ENCODE results near the gene NKG7.
A peak's percentile ranks its signal among the peaks of the same experiment; 100 is the strongest.

Gene NKG7

DNA sequence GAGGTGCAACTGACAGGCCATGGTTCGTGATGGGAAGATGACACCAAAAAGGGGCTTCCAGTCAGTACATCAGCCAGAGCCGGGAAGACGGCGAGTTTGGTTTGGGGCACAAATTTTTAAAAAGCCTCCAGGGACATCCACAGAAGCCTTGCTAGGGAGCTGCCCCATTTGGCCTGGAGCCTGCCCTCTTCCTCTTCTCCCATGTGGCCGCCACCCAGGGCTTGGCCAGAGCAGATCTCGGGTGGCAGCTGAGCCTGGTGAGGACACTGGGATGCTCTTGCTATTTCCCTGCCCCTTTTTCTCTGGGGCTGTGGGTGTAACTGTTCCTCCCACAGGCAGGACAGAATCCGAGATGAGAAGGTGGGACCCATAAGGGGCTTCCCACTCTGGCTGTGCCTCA lies 14.5 kb downstream of the NKG7 start:
- no peak for DNase-seq

DNA sequence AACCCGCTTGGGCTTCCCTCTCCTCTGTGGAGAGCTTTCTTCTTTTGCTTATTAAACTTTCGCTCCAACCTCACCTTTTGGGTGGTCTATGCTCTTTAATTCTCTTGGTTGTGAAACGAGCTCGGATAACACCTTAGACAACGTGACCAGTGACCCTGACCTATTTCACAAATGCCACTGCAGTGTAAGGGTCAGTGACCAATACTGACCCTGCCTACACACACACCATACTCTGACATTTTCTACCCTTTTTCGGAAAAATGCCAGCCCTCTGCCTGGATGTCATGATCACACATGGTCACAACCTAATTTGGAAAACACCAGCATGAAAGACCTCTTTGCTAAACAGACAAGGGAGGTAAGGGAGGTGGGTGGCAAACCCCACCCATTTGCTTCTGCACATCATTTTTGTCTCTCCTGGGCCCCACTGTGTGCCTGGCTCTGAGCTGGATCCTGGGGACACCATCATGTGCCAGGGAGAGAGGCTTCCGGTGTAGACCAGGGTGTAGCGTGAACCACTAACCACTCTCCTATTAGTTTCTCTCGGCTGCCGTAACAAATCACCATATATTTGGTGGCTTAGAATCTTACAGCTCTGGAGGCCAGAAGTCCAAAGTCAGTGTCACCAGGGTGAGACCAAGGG lies 16.2 kb downstream of the NKG7 start:
- DNase-seq, result no peak

DNA sequence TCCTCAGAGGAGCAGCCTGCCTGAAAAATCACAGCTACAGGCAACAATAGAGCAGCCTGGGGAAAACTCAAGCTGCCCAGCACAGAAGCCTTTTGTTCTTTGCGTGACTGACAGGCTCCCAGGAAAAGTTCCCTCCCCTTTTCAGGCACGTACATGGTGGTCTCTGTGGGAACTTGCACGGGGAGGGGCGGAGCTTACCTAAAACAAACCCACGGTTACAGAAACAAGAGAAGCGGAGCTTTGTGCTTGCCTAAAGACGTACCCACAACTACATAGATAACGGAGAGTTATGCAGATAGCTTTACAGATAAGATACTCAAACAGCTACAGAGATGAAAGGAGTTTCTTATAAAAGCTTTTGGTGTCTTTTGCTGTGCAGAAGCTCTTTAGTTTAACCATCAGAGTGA lies 17.7 kb downstream of the NKG7 start:
- no peak for DNase-seq

DNA sequence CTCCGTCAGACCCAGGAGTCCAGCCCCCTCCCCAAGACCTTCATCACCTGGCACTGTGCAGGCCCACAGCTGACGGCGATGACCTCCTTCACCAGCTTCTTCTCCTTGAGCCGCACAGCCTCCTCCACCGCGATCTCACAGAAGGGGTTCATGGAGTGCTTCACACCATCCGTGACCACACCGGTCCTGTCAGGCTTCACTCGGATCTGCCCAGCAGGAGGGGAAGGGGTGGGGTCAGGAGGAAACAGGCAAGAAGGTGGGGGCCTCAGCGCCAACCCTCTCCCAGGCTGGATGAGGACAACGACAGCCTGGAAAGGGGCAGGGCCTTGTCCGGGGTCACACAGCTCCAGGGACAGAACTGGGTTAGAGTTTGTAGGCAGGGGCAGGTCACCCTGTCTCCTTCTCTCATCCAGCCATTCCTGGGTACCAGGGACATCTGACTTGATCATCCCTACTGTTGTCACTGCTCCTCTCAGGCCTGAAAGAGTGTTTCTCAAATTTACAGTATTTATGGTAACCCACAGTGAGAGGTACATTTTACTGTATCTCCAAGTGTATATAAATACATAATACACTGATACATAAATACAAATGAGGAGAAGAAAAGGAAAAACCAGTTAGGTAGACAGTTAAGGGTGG lies 18.2 kb downstream of the NKG7 start:
- no peak for DNase-seq

DNA sequence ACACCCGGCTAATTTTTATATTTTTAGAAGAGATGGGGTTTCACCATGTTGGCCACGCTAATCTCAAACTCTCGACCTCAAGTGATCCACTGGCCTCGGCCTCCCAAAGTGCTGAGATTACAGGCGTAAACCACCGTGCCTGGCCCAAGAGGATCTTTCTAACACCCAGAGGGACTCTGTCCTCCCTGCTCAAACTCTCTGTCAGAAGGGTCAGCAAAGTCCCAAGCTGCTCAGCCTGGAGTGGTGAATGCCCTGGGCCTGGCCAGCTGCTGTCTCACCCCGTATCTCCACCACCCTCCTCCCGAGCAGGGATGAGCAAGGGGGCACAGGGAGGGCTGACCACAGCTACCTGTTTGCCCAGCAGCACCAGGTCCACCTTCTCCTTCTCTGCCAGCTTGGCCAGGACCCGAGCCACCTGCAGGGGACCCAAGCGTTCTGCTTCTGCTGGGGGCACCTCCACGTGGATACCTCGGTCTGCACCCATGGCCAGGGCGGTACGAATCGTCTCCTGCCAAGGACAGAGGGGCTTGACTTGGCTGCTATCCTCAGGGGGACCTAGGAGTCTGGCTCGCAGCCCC lies 19.6 kb downstream of the NKG7 start:
- no peak for DNase-seq

DNA sequence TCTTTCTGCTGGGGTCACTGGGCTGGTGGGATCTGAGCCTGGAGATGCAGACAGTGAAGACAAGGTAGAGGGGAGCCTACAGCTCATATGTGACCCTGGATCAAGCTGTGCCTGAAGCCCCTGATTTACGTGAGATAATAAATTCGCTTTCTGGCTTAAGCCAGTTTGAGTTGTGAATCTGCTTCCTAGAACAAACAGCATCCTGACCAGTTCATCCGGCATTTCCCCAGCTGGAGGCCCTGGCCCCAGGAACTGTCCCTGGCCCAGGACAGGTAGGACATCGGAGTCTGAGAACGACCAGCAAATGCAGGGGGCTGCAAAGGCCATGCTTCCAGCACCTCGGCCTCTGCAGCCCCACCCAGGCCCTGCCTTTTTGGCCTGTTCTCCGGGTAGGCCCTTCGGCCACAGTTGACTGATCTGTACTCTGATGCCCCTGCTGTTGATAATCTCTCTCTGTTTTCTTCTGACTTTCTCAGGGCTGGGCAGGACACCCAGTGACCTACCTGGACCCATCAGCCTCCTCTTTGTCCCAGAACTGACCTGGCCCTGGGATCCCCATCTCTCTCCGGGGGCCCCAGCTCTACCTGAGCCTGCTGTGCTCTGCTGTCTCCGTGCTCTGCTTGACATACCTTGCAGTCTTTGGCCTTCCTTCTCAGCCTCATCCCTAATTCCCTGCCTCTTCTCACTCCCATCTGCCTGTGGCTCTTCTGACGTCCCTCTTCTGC lies 21.0 kb downstream of the NKG7 start:
- no peak for DNase-seq

DNA sequence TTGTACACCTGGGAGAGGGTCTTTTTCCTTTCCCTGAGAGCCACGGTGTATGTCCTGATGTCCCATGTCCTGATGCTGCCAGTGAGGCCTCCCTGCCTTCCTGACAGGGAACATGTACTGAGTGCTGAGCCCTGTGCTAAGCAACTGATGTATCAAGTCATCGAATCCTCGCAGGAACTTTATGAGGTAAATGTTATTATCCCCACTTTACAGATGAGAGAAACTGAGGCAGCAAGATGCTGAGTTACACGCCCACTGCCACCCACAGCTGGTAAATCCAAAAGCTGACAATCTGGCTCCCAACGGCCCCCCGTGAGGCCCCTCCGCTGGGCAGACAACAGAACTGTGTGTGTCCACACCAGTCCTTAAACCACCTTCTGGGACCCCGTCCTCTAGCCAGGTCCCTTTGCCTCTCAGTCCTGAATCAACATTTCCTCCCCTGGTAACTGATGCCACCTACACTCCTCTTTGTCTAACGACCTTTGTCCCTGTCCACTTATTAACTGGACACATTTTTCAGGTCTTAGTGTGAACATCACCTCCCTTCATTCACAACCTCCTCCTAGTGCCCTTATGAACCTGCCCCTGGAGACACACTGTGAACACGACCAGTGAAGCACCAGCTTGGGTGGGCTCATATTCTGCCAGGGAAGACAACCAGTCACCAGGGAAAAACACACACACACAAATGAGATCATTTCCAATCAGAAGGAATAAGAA lies 25.1 kb downstream of the NKG7 start:
- DNase-seq, result no peak

DNA sequence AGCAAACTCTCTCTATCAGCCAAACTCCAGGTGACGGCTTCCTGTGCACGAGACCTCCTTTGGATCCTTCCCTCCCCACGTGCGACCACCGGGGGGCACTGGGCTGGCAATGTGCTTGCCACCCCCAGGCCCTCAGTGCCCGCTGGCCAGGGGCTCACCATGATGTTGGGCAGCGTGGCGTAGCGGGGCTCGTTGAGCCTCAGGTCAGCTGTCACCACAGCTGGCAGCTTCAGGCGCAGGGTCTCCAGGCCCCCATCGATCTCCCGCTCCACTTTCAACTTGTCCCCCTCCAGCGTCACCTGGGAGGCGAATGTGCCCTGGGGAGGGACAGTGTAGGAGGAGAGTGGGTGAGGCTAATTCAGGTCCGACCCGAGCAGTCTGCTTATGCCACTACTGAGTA lies 25.7 kb downstream of the NKG7 start:
- no peak for DNase-seq

DNA sequence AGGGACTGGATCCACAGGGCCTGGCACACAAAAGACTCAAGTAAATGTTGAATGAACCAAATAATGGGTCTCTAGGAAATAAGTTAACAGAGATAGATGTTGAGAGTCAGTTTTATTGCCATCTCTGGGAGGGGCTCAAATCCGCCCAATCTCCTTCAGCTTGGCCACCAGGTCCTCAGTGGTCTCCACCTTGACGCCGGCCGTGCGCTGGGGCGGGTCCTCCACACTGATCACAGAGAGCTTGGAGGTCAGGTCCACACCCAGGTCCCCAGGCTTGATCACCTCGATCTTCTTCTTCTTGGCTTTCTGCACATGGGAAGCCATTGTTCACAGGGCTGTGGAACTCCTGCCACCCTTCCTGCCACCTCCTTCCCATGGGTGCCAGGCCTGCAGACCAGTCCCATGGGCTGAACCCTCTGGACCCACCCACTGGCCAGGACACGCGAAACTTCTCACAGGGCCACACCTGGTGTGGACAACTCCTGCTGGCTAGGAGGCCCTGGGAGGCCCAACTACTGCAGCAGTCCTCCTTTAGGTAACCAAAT lies 27.3 kb downstream of the NKG7 start:
- DNase-seq, result no peak

DNA sequence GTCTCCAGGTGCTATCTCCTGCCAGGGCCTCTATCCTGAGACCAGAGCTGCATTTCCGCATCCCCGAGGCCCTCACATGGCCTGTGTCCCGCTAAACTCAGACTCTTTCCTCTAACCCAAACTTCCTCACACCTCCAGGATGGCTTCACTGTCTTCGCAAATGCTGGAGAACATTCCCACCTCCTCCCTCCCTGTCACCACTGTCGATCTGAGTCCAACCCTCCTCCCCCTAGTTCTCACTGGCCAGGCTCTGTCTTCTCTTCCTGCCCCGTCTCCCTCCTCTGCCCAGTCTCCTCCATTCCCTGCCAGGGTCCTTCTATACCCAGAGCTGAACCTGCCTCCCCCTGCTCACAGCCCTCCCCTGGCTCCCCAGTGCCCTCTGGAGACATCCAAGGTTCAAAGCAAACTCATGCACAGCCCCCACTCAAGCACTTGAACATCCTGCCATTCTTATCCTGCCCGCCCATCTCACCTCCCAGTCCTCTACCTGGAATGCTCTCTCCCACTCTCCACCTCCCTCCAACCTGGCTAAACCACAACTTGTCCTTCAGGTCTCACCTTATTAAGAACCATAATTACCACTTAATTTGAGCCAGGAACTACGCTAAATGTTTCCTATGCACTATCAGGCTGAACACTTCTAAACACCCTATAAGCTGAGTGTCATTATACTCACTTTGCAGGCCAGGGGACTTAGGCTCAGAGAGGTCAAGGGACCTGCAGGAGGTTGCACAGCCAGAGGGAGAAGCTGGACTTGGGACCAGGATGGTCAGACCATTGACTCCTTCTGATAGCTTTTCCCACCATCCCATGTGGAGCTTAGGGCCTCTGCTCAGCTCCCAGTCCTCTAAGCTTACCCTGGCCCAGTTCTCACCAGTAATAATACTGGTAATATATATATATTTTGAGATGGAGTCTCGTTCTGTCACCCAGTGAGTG lies 29.6 kb downstream of the NKG7 start:
- DNase-seq, result no peak

DNA sequence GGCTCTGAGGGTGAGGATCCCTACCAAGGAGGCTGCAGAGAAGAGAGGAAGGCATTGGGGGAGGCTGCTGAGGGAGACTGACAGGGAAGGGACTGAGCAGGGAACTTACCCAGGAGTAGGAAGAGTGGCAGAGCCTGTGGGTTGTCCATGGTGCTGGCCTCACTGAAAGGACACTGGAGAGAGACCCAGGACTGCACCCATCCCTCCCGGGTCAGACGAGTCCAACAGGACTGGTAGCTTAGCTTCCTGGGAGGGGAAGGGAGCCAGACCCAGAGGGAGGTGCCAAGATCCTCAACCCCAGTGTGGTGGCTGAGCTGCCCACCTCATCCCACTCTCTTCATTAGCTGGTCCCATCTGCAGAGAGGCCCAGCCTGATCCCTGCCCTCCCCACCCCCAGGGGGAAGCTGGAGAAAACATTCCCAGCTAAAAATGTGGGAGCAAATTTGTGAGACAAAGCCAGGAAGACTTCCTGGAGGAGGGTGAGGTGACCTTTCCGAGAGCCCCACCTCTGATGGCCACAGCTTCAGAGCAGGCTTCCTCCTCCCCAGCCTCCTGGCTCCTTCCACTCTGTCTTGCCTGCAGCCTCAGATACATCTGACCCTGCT lies 30.4 kb downstream of the NKG7 start, which contains the start of gene VSIG10L:
Gene VSIG10L, minus strand, starts transcription at position 164 of the 605 bp plus-strand sequence. Its CDS starts 15 bp downstream, at position 149.
- DNase-seq, result no peak

DNA sequence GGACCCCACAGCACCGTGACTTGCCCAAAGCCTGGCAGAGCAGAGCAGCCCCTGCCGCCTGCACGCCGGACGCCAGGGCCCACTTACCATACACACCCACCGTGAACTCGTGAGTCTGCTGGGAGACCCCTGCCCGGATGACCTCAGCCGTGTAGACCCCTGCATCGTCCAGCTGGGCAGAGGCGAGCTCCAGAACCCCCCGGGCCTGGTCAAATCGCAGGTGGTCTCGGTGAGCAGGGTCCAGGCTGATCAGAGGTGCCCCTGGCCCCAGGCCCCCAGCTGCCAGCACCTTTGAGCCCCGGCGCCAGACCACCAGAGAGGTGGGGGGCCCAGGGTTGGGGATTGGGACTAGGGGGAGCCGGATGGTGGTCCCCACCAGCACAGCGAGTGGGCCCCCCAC lies 31.4 kb downstream of the NKG7 start:
- DNase-seq, result no peak

DNA sequence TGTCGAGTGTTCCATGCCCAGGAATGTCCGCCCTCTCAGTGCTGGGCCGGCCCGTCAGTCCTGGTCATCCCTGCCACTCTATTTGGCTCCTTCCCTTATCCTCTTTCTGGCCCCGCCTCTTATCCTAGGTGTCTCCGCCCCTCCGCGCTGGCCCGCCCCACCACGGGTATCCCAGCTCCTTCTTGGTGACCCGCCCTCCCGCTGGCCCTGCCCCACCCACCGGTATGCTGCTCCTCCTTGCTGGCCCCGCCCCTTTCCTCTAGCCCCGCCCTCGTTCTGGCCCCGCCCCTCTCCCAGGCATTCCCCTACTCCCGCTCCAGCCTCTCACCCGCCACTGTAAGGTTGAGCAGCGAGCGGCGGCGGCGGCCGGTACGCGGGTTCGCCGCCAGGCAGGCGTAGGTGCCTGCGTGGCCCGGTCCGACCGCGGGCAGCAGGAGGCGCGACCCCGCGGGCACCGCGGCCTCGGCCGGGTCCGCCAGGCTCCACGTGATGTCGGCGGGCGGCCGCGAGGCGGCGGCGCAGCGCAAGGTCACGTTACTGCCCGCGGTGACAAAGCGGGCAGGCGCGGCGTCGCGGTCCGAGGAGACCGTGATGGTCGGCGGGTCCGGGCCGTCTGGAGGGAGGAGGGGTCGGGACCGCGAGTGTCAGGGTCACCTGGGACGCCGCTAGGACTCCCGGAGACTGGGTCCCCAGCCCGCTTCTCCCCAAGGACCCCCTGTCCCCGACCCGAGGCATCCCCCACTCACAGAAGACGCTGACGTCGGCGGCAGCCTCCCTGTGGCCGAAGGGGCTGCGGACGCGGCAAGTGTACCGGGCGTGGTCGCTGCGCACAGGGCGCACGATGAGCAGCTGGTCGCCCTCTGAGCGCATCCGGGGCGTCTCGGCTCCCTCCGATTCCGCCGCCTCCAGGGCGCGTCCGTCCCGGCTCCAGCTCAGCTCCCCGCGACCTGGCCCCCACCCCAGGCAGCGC lies 32.5 kb downstream of the NKG7 start:
- DNase-seq, result peak; percentile 53

DNA sequence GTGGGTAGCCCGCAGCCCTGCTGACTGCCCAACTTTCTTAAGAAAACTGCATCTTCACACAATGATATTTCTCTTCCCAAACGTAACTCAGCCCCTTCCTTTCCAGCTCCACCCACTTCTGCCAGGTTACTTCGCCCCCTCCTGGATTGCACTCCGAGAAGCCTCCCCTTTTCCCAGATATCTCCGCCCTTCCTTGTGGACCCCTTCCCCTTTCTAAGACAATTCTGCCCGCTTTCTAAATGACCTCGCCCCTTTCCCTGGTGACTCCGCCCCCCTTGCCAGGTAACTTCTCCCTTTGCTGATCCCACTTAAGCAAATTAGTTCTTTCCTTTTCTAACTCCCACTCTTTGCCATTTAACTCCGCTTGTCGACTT lies 33.2 kb downstream of the NKG7 start:
- no peak for DNase-seq

DNA sequence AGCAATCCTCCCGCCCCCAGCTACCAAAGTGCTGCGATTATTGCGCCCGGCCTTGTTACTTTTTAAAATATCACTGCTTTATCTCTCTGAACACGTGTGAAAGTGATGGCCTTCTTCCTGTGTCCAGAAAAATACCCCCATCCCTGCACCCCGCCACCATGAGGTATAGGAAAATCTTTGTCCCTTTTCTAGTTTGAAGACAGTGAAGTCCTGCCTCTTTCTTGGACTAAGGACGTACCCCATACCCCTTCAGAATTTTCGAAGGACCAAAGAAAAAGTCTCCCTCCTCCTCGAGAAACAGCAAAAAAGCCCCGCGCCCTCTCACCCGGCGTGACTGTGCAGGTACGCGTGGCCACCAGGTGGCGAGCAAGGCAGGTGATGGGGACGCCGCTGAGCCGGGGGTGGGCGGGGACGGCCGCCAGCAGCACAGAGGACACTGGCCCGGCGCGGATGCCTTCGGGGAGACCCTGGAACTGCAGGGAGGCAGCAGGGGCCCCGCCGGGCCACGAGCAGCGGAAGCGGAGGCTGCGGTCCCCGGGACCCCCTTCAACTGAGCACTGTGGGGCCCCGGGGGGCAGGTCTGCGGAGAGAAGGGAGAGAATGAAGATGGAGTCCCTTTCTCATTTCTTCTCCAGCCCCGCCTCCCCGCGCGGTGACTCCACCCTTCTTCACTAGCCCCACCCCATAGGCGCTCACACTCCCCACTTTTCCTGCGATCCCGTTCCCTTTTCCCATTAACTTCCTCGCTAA lies 33.7 kb downstream of the NKG7 start:
- peak; percentile 76 for DNase-seq

DNA sequence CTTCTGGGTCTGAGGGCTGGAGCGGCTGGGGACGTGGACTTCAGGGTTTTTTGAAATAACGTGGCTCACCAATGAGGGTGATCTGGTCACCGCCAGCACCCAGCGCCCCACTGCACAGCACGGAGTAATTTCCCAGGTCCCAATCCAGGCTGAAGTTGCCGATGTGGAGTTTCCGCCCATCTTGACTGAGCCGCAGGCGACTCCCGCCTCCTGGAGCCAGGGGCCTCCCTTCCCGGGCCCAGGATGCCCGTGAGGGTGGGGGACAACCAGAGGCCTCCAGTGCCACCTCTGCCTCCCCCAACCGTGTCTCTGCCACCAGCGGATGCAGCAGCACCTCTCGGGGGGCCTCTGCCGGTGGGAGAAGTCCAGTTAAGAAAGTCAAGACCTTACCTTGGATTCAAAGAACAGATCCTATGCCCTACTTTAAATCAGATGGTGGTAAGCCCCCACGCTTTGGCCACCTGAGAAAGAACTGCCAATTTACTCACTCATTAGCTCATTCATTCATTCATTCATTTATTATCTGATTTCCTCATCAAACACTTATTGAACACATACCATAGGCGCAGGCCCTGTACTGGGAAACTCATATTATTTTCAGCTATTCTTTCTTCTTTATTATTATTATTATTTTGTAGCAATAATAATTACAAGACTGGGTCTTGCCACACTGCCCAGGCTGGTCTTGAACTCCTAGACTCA lies 34.4 kb downstream of the NKG7 start:
- no peak for DNase-seq

DNA sequence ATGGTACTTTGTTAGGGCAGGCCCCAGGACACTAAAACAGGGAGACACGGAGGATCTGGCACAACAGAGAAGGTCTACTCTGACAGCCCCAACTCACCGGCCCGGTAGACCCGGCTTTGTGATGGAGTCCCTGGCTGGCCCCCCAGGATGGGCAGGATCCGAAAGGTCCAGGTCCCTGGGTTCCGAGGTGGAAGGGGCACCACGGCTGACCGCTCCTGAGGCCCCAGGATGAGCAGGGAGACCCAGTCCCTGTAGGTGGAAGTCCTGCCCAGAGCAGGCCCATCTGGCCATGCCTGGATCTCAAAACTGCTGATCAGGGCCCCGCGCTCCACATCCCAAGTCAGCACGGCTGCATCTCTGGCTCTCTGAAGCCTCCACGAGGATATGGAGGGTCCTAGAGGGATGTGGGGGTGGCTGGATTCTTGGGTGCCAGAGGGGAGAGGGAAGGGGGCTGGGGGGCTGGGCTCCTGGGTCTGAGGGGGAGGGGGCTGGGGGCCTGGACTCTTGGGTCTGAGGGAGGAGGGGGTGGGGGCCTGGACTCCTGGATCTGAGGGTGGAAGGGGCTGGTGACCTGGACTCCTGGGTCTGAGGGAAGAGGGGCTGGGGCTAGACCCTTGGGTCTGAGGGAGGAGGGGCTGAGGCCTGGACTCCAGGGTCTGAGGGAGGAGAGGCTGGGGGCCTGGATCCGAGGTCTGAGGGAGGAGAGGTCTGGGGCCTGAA lies 35.2 kb downstream of the NKG7 start:
- DNase-seq, result no peak

Data from NK-92 treated with Interleukin-12 subunit alpha and Interleukin-12 subunit beta, amount 100 ng/mL, for 24 hours (cell line).